NCI-H128 (cell line): ENCODE measurements around the gene CELF4.

ENCODE experiments used
- DNase-seq: peaks from one replicate; lab custom pipeline; 2025; ENCODE audit not compliant: unreplicated experiment; lab: John Stamatoyannopoulos, UW

Gene CELF4

GRCh38 chr18:37247497-37248161, 318.0 kb downstream of the CELF4 start:
- DNase-seq = no peak

GRCh38 chr18:37246779-37247340, 318.7 kb downstream of the CELF4 start:
- no peak for DNase-seq

GRCh38 chr18:37244618-37245017, 321.0 kb downstream of the CELF4 start:
- DNase-seq = no peak

- DNase-seq = no peak
These were observed 321.9 kb downstream of the CELF4 start for GRCh38 chr18:37243741-37244140.

- no peak for DNase-seq
These were observed 322.6 kb downstream of the CELF4 start for GRCh38 chr18:37242826-37243560.

- DNase-seq = no peak
These were observed 323.5 kb downstream of the CELF4 start for GRCh38 chr18:37242091-37242490.

- DNase-seq = no peak
These were observed 327.1 kb downstream of the CELF4 start for GRCh38 chr18:37238282-37239108.

GRCh38 chr18:37235583-37235982, 330.0 kb downstream of the CELF4 start:
- DNase-seq = no peak

- no peak for DNase-seq
These were observed 334.3 kb downstream of the CELF4 start for GRCh38 chr18:37231251-37231650.

- no peak for DNase-seq
These were observed 334.8 kb downstream of the CELF4 start for GRCh38 chr18:37230768-37231167.

- DNase-seq = no peak
These were observed 340.3 kb downstream of the CELF4 start for GRCh38 chr18:37225279-37225678.

GRCh38 chr18:37222999-37223378, 342.6 kb downstream of the CELF4 start:
- no peak for DNase-seq

- DNase-seq = no peak
These were observed 343.1 kb downstream of the CELF4 start for GRCh38 chr18:37222354-37222998.

- DNase-seq = no peak
These were observed 346.3 kb downstream of the CELF4 start for GRCh38 chr18:37219257-37219656.

- DNase-seq = no peak
These were observed 347.5 kb downstream of the CELF4 start for GRCh38 chr18:37218022-37218590.

GRCh38 chr18:37210781-37211180, 354.8 kb downstream of the CELF4 start:
- no peak for DNase-seq

GRCh38 chr18:37207343-37207742, 358.3 kb downstream of the CELF4 start:
- DNase-seq = no peak

GRCh38 chr18:37199741-37200140, 365.9 kb downstream of the CELF4 start:
- DNase-seq = no peak
